ENCODE measurements around the gene APLN.

The APLN gene

DNA sequence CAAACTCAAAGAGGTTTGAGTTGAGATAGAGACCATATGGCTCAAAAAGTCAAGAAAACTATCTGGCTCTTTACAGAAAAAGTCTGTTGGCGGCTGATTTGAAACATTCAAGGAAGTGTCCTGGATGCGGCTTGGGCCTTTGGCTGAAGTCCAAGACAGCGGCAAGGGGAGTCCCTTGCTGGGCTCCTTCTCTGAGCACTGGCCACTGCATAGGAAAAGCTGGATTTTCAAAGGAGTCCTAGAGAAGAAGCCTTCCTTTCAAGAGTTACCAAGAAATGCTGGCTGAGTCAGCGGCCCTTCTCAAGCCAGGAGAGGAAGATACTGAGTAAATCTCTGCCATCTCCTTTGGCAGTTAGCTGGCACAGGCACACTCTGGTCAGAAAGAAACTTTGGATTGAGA lies 12.1 kb downstream of the APLN start:
- DNase-seq (ENCODE audit: low read depth in 1 of 2, low spot score in 1 of 2), result no peak

DNA sequence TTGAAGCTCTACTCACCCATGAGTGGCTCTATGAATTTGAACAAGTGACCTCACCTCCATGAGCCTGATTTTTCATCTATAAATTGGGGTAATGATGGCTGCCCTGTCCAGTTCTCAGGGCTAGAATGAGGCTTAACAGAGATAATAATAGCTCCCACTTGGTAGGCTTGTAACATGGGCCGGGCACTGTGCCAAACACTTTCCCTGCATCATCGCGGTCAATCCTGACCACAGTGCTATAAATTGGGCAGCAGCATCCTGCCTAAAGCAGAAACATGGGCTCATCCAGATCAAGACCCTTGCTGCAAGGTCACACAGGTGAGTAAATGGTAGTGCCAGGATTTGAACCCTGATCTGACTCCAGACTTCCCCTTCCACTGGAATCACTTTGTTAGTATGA lies 12.8 kb downstream of the APLN start:
- H3K4me3 ChIP-seq (replicated peaks; ENCODE audit: insufficient read depth, low read length), result no peak overlapping the region
- H3K27ac ChIP-seq (replicated peaks), result no peak overlapping the region
- DNase-seq (ENCODE audit: low read depth in 1 of 2, low spot score in 1 of 2), result no peak
- no peaks in the 10 kb centered on the region for H3K27me3 ChIP-seq (ENCODE audit: insufficient read depth, poor library complexity, severe bottlenecking)
- TF ChIP-seq GABPA (IDR thresholded peaks at IDR 0.05; ENCODE audit: low read depth), result no peak
- TF ChIP-seq SPI1 (IDR thresholded peaks at IDR 0.05; ENCODE audit: borderline replicate concordance, low read depth), result no peak
- TF ChIP-seq, protein P1, sequence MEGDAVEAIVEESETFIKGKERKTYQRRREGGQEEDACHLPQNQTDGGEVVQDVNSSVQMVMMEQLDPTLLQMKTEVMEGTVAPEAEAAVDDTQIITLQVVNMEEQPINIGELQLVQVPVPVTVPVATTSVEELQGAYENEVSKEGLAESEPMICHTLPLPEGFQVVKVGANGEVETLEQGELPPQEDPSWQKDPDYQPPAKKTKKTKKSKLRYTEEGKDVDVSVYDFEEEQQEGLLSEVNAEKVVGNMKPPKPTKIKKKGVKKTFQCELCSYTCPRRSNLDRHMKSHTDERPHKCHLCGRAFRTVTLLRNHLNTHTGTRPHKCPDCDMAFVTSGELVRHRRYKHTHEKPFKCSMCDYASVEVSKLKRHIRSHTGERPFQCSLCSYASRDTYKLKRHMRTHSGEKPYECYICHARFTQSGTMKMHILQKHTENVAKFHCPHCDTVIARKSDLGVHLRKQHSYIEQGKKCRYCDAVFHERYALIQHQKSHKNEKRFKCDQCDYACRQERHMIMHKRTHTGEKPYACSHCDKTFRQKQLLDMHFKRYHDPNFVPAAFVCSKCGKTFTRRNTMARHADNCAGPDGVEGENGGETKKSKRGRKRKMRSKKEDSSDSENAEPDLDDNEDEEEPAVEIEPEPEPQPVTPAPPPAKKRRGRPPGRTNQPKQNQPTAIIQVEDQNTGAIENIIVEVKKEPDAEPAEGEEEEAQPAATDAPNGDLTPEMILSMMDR (IDR thresholded peaks at IDR 0.05; ENCODE audit: insufficient read depth, low read length), result no peak
- no peak for TF ChIP-seq REST (IDR thresholded peaks at IDR 0.05; ENCODE audit: insufficient replicate concordance, low read depth)
- TF ChIP-seq POLR2AphosphoS5 (IDR thresholded peaks at IDR 0.05; ENCODE audit: low read depth), result no peak

More for the DNA sequence above, 12.1 kb downstream of the APLN start:
- TF ChIP-seq POLR2AphosphoS5 (IDR thresholded peaks at IDR 0.05; ENCODE audit: low read depth), result no peak
- no peak for TF ChIP-seq REST (IDR thresholded peaks at IDR 0.05; ENCODE audit: insufficient replicate concordance, low read depth)
- no peak for TF ChIP-seq SPI1 (IDR thresholded peaks at IDR 0.05; ENCODE audit: borderline replicate concordance, low read depth)
- no peak for TF ChIP-seq GABPA (IDR thresholded peaks at IDR 0.05; ENCODE audit: low read depth)
- TF ChIP-seq, protein P1 (IDR thresholded peaks at IDR 0.05; ENCODE audit: insufficient read depth, low read length), result no peak
- Histone ChIP-seq H3K4me3 (replicated peaks; ENCODE audit: insufficient read depth, low read length) (no peak overlapping the region), H3K27ac (replicated peaks) (no peak overlapping the region), H3K27me3 (ENCODE audit: insufficient read depth, poor library complexity, severe bottlenecking) (no peaks in the 10 kb centered on the region)

- TF ChIP-seq GABPA (IDR thresholded peaks at IDR 0.05; ENCODE audit: low read depth) (no peak), REST (IDR thresholded peaks at IDR 0.05; ENCODE audit: insufficient replicate concordance, low read depth) (no peak), SPI1 (IDR thresholded peaks at IDR 0.05; ENCODE audit: borderline replicate concordance, low read depth) (no peak), POLR2AphosphoS5 (IDR thresholded peaks at IDR 0.05; ENCODE audit: low read depth) (no peak)
- TF ChIP-seq, protein P1 (IDR thresholded peaks at IDR 0.05; ENCODE audit: insufficient read depth, low read length), result no peak
- DNase-seq (ENCODE audit: low read depth in 1 of 2, low spot score in 1 of 2), result no peak
- H3K4me3 ChIP-seq (replicated peaks; ENCODE audit: insufficient read depth, low read length), result no peak overlapping the region
- H3K27me3 ChIP-seq (ENCODE audit: insufficient read depth, poor library complexity, severe bottlenecking), result no peaks in the 10 kb centered on the region
- no peak overlapping the region for H3K27ac ChIP-seq (replicated peaks)
Measured at GRCh38 chrX:129641469-129641868, 13.3 kb downstream of the APLN start.
